Amygdala (tissue), 56 donors: ENCODE results near the gene MT1M.
"Not testable (repeated sequence)": the region's sequence is repeated elsewhere in the genome, so short reads cannot be mapped to it uniquely, and the experiment has no call there.

Experiments used
- DNase-seq, 56 donors: peaks; one replicate each; lab custom pipeline; 2025; lab: John Stamatoyannopoulos, UW

Gene MT1M

GRCh38 chr16:56608043-56608875, 24.2 kb upstream of the MT1M start, which contains the start of gene MT2A:
MT2A (plus strand) TSS chr16:56608584; CDS start chr16:56608656, 72 bp downstream.
- DNase-seq: peak in 53 of 56 donors; percentile 40 to 91 (median 78)

- DNase-seq: peak in 10 of 56 donors; percentile 24 to 56 (median 40)
These were observed 23.5 kb upstream of the MT1M start for GRCh38 chr16:56608876-56609462.

DNA sequence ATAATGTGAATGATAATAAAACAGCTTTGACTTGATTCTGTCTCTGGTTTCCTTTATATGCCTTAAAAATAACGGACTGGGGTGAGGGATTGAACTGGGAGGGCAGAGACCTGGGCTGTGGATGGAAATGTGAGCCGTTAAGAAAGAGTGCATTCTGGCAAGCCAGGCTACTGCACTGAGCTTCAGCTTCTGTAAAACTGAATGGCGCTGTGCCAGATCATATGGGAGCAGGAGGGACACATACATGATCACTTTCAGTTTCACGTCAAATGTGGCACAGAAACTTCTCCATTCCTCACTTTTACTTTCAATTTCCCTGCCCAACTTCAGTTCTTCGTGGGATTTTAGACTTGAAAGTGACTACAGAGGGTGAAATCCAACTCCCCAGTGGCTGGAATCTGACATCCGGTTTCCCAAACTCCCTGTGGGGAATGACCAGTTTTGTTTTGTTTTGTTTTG, 23.0 kb upstream of the MT1M start:
- DNase-seq: peak in 22 of 56 donors; percentile 19 to 60 (median 43)

DNA sequence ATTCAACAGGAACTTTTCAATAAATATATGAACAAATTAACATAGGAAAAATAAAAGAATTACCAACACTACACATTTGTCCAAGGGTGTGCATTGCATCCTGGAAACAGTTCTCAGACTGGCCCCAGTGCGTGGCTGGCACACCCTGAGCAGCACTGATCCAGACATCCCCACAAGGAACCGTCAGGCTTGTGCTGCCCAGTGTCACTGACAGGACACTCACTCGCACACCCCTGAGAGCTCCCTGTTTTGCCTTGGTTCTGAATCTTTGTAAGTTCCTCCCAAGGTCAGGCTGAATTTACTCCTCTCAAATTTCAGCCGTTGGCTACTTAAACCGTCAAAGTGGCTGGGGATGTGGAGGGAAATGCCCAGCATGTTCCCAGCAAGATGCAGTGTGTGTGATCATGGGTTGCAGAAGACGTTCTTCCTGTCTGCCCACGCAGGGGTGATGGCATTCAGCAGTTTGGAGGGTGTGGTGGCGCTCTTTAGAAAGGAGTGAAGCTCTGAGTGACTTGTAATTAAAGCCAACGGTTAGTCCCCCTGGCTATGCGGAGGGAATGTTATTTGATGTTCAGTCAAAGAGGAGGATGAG, 22.3 kb upstream of the MT1M start:
- peak in 11 of 56 donors; percentile 30 to 59 (median 46) for DNase-seq

GRCh38 chr16:56610609-56611111, 21.8 kb upstream of the MT1M start:
- no peak for DNase-seq

DNA sequence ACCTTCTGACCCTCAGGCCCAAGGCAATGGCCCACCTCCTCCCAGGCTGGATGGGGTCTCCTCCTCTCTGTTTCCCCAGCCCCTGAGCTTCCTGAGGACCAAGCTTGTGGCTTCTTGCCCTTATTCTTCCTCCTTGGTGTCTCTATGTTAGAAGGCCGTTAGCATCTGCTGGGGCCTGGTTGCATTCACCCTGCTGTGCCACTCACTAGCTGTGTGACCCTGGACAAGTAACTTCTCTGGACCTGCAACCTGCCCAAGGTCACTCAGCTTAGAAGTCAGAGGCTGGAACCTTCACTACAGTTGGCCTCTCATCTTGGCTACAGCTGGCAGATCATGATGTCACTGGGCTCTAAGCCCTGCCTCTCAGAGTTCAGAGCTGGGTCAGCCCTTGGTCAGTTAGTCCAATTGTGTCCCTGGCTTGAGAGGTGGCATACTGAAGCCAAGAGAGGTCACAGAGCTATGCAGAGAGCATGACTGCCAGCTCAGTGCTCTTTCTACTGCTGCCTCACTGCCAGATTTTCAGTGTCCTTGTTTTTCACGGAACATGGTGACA, 21.1 kb upstream of the MT1M start:
- DNase-seq: peak in 9 of 56 donors; percentile 37 to 71 (median 41)

- DNase-seq: no peak
These were observed 18.8 kb upstream of the MT1M start for GRCh38 chr16:56613706-56614105.

GRCh38 chr16:56614549-56614991, 17.9 kb upstream of the MT1M start:
- no peak for DNase-seq

DNA sequence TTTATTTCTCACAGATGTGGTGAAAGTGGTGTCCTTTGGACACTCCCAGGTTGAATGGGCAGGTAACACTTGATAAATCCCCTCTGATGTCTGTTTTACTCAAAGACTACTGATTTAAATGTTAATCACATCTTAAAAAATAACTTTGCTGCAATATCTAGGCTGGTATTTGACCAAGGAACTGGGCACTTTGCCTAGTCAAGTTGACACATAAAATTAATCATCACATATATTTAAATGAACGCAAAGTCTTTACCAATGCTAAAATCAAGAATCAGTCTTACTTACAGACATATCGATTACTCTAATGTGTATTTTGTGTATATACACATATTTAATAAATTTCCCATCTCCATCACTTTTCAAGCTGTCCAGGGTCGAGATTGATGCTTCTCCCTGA, 17.1 kb upstream of the MT1M start:
- no peak for DNase-seq

DNA sequence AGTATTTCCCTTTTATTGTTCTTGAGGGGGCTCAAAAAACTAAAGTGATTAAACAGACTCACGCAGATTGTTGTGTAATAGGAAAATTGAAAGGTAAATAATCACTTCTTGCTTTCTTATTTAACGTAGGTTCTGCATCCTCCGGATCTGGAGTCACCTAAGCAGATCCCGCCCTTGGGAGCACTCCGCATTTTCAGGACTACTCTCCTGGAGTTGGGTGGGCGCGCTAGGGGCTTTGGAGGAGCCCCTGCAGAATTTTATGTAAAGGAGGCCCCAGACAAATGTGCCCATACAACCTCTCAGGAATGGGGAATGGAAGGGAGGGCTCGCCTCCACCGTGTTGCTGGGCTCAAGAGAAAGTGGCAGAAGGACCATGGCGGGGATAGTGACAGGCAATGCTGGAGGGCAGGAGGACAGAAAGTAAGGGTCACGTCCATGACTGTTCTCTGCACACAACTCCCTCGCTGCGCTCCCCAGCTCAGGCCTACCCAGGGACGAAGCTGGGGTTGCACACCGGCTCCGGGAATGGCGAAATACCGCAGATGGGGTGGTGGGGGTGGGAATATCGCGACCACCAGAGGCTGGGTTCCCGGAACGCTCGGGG, 15.7 kb upstream of the MT1M start:
- DNase-seq: no peak

GRCh38 chr16:56617212-56618085, 15.0 kb upstream of the MT1M start:
- DNase-seq: peak in 22 of 56 donors; percentile 18 to 65 (median 42)

DNA sequence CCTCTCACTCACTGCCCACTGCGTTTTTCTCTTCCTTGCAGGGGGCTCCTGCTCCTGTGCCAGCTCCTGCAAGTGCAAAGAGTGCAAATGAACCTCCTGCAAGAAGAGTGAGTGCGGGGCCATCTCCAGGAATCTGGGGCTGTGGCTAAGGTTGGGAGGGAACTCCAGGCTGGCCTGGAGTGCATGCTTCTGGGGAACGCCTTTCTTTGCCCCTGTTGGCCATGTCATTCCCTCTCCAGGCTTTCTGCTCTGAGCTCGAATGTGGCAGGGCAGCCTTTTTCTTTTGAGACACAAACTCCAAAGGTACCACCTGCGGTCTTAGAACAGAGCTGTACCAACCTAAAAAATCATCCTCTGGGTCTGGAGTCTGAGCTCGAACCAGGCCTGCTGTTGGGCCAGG, 14.3 kb upstream of the MT1M start:
- no peak for DNase-seq

GRCh38 chr16:56620339-56620897, 12.0 kb upstream of the MT1M start:
- no peak for DNase-seq

DNA sequence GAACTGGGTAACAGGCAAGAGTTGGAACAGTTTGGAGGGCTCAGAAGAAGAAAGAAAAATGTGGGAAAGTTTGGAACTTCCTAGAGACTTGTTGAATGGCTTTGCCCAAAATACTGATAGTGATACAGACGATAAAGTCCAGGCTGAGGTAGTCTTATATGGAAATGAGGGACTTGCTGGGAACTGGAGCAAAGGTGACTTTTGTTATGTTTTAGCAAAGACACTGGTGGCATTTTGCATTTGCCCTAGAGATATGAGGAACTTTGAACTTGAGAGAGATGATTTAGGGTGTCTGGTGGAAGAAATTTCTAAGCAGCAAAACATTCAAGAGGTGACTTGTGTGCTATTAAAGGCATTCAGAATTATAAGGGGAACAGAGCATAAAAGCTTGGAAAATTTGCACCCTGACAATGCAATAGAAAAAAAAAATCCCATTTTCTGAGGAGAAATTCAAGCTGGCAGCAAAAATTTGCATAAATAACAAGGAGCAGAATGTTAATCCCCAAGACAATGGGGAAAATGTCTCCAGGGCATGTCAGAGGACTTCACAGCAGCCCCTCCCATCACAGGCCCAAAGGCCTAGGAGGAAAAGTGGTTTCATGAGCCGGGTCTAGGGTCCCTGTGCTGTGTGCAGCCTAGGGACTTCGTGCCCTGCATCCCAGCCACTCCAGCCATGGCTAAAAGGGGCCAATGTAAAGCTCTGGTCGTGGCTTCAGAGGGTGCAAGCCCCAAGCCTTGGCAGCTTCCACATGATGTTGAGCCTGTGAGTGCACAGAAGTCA, 10.6 kb upstream of the MT1M start:
- DNase-seq: not testable (repeated sequence)

DNA sequence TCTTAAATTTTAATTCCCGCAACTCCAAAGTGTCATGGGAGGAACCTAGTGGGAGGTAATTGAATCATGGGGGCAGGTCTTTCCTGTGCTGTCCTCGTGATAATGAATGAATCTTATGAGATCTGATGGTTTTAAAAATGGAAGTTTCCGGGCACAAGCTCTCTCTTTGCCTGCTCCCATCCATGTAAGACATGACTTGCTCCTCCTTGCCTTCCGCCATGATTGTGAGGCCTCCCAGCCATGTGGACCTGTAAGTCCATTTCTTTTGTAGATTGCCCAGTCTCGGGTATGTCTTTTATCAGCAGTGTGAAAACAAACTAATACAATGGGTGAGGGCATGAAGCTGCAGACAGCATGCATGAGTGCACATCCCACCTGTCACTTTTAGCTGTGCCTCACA, 9.3 kb upstream of the MT1M start:
- DNase-seq: not testable (repeated sequence)

- DNase-seq: peak in 1 of 56 donors; percentile 22
These were observed 8.8 kb upstream of the MT1M start for GRCh38 chr16:56623637-56624036.

DNA sequence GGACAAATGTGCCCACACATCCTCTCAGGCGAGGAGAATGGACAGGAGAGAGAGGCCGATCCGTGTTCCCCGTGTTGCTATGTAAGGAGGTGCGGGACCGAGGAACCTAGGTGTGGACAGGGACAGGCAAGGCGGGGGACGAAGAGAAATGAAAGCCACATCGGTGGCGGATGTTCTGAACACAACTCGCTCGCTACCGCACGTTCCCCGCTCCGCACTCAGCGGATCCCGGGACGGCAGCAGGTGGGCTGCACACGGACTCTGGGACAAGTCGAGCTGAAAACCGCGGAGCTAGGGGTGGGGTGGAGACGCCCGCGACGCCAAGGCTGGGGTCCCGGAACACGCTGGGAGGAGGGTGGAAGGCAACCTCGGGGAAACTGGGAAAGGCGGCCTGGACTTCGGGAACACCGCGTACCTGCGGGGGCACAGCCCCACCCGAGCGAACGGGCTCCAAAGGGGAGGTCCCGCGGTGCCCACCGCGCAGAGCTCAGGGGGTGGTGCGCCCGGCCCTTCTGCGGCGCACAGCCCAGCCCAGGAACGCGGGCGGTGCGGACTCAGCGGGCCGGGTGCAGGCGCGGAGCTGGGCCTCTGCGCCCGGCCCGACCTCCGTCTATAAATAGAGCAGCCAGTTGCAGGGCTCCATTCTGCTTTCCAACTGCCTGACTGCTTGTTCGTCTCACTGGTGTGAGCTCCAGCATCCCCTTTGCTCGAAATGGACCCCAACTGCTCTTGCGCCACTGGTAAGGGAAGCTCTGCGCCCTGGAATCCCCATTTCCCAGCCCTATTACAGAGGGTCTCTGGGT, 7.1 kb upstream of the MT1M start, which contains the start of gene MT1E:
Gene MT1E, plus strand, starts transcription at position 642 of the 803 bp plus-strand sequence. Its CDS starts 71 bp downstream, at position 713.
- peak in 34 of 56 donors; percentile 27 to 76 (median 47) for DNase-seq
